Measurements from ENCODE around the gene NISCH. TPM values are rescaled to one million over a fixed set of nuclear protein-coding genes. Genes with fewer than 3 reads are reported as not detected.

NISCH gene
- total RNA-seq, 1 experiment from 2014 or later, result 104 TPM

GRCh38 chr3:52532838-52533622, 77.6 kb downstream of the NISCH start:
- Histone ChIP-seq H3K79me2 (ENCODE audit: insufficient read depth, low read length) (peaks cover 13% of the 10 kb centered on the region; the same call in 1 of the 2 replicates), H3K27me3 (ENCODE audit: insufficient read depth, low read length) (no peaks in the 10 kb centered on the region), H3K79me1 (ENCODE audit: insufficient read depth, low read depth, low read length, poor library complexity, severe bottlenecking) (peaks cover 6% of the 10 kb centered on the region), H4K20me1 (ENCODE audit: control insufficient read depth, insufficient read depth, insufficient read length) (no peaks in the 10 kb centered on the region), H3K18ac (ENCODE audit: insufficient read length, low read depth, low read length) (peak overlapping the region; percentile 10), H2BK12ac (ENCODE audit: insufficient read length, low read depth, low read length) (no peak overlapping the region), H2BK15ac (ENCODE audit: low read depth, low read length) (no peak overlapping the region), H2AK5ac (ENCODE audit: insufficient read length, low read length) (no peak overlapping the region), H3K23ac (ENCODE audit: insufficient read length, low read depth, low read length) (no peak overlapping the region), H3K56ac (ENCODE audit: insufficient read length, low read depth, low read length) (no peak overlapping the region), H3K23me2 (ENCODE audit: insufficient read length, low read depth, low read length, poor library complexity, severe bottlenecking) (peaks cover 24% of the 10 kb centered on the region), H3K14ac (ENCODE audit: insufficient read depth, low read length) (peak overlapping the region; percentile 72), H3K4ac (ENCODE audit: low read depth, low read length) (no peak overlapping the region), H2BK5ac (ENCODE audit: insufficient read length, low read length) (no peak overlapping the region), H4K5ac (ENCODE audit: insufficient read length, low read depth, low read length) (no peak overlapping the region), H2BK120ac (ENCODE audit: low read depth, low read length, poor library complexity, severe bottlenecking) (no peak overlapping the region), H3K9ac (ENCODE audit: extremely low read depth, insufficient read length, low read length) (peak overlapping the region; percentile 38), H3K4me2 (ENCODE audit: insufficient read depth, insufficient read length, low read length) (peak overlapping the region; percentile 45), H3K9me3 (ENCODE audit: control insufficient read depth, low read depth, low read length) (no peaks in the 10 kb centered on the region), H4K8ac (replicated peaks; ENCODE audit: insufficient read length, low read depth, low read length) (no peak overlapping the region), H4K91ac (ENCODE audit: insufficient read length, low read depth, low read length) (no peak overlapping the region), H3K4me1 (ENCODE audit: insufficient read depth, low read length) (peaks cover 4% of the 10 kb centered on the region), H3T11ph (ENCODE audit: low read length) (no peak overlapping the region), H3K27ac (ENCODE audit: insufficient read length, low read depth, low read length) (no peak overlapping the region), H2AFZ (ENCODE audit: low read length) (no peak overlapping the region), H2BK20ac (ENCODE audit: low read depth, low read length, poor library complexity, severe bottlenecking) (no peak overlapping the region)
- Mint-ChIP-seq H3K9me3 (no peaks in the 10 kb centered on the region), H3K27ac (peak overlapping the region in 1 of 3 experiments; percentile 39; a peak in 1 of 7 replicates), H3K27me3 (ENCODE audit: low read depth) (no peaks in the 10 kb centered on the region), H3K36me3 (ENCODE audit: insufficient read depth in 1 of 3, low read depth in 3 of 3) (peaks cover 10 to 31% (median 27%) of the 10 kb centered on the region in 3 experiments), H3K4me3 (peak overlapping the region; percentile 77 to 86), H3K4me1 (peaks cover 34% of the 10 kb centered on the region in 2 experiments)
- DNase-seq, result peak; percentile 47
- WGBS (ENCODE audit: extremely low coverage, insufficient read length, low lambda C conversion rate), result no CpG with 5 or more reads among the region's 78 CpGs
- TF ChIP-seq CTCF (conservative IDR thresholded peaks at IDR 0.05), result no peak

All from H9 (cell line).